HG03558 (cell line): ENCODE results near the gene SGCE.

ENCODE experiments used
- ATAC-seq: cut with Tn5 transposase; IDR thresholded peaks from one replicate; pipeline ENCODE4 v1.9.1; 2021; ENCODE audit warnings: moderate number of reproducible peaks; ENCODE audit not compliant: unreplicated experiment; ENCODE audit errors: extremely low read depth

The SGCE gene

DNA sequence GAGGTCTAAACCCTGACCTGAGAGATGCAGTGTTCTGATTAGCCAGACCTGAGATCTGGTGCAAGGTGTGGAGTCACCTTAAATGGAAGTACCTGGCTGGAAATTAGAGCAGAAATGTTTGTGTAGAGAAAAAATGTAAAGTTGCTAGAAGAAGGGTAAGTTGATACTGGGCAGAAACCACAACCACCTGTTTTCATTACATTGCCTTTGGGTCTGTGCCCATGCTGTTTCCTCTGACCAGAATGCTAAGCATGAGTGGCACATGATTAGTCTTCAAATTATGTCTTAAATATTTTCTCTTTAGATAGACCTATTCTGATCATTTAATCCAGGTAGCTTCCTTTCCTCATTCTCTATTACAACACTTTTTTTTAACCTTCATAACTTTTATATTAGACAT is 77.3 kb downstream of the SGCE start:
- no peak for ATAC-seq

GRCh38 chr7:94577357-94577756 is 78.6 kb downstream of the SGCE start:
- no peak for ATAC-seq

GRCh38 chr7:94576316-94576715 is 79.6 kb downstream of the SGCE start:
- ATAC-seq = no peak

GRCh38 chr7:94575646-94576045 is 80.3 kb downstream of the SGCE start:
- no peak for ATAC-seq

GRCh38 chr7:94571816-94572215 is 84.1 kb downstream of the SGCE start:
- no peak for ATAC-seq

DNA sequence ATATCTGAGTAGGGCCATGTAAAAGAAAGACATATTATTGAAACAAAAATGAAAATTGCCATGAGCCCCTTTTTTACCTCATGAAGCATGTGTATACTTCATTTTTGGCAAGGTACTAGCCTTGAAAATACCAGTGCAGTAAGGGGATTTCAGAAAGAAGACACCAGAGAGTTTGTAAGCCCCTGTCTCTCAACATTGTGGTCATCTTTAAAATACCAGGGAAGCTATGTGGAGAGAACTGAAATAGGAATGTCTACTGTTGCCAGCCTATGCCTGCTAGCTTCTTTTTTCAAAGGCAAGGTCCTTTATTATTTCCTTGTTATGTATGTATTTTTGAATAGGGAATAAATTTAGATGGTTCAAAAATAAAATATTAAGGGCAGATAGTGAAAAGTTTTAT is 88.5 kb downstream of the SGCE start:
- no peak for ATAC-seq

GRCh38 chr7:94565247-94565894 is 90.6 kb downstream of the SGCE start:
- ATAC-seq = no peak

GRCh38 chr7:94562525-94562924 is 93.4 kb downstream of the SGCE start:
- no peak for ATAC-seq

- no peak for ATAC-seq
These were observed 94.0 kb downstream of the SGCE start for GRCh38 chr7:94561841-94562514.

- no peak for ATAC-seq
These were observed 96.0 kb downstream of the SGCE start for GRCh38 chr7:94559972-94560371.

DNA sequence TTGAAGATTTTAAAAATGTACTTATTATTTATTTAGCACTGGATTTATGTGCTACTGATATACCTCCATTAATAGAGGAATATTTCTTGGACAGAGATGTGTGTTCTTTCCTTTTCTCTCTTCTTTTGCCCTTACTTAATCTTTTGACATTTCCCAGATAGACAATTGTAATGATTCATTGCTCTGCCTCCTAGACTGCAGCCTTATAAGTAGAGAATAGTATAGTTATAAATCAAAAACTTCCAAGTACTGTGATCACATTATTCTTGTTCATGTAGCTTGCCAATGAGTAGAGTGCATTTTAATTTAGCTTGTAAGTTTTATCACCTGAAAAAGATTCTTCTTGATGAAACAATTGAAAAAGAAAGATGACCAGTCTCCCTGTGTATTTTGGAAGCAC is 98.7 kb downstream of the SGCE start:
- no peak for ATAC-seq

DNA sequence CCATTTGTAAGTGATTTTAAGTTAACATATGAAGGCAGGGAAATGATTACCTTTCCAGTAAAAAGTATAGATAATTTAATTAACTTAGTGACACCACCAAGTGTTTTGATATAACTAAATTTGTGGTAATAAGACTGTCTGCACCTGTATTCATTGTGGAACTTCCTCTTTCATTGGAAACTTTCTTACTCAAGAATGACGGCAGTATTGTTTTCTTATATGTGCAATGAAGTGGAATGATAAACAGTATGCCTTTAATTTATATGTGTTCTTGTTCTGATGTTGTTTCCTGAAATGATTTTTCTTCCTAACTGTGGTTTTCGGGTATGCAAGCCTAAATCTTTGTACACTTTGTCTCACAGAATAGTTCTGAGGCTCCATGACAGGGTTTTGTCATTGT is 99.9 kb downstream of the SGCE start:
- peak; percentile 61 for ATAC-seq

DNA sequence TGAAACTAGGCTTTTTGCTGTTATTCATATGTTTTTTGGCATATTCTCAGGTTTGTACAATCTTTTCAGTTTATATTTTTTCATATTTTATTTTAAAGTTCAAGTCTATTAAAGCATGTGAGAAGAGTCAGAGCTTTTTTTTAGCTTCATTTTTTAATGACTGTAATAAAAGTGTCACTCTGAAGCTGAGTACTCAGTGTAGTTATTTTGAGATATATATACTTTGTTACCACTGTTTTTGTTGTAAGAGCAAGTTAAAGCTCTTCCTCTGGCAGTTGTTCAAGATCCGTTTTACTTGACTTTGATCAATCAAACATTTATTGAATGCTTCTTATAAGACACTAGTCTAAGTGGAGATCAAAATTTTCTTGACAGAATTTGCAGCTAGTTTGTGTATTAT is 108.8 kb downstream of the SGCE start:
- no peak for ATAC-seq

DNA sequence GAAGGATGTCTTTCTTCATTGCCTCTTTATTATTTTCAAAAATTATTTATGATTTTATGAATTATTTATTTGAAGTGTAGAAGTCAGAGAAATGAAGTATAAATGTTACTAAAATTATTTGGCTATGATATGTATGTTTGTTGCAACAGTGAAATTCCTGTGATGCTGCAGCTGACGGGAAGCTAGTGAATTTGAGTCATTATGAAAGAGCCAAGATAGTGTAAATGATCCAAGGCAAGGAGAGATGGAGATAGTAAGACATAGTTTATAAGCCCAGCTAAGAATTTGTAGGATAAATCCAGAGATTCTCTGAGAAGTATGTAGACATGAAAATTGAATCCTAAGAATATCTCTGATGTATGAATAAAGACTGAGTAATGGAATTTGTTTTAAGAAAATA is 115.5 kb downstream of the SGCE start:
- no peak for ATAC-seq
